GM12878 (cell line): ENCODE data around the gene PMP22. TPM values are rescaled to one million over a fixed set of nuclear protein-coding genes. Genes with fewer than 3 reads are reported as not detected.

Experiments used
- ATAC-seq: fragments of 200-7000 bp; cut with Tn5 transposase; 3 replicates; pipeline ENCODE4 v1.9.1; 2020; ENCODE audit warnings: mild to moderate bottlenecking, moderate library complexity
- BruUV-seq: library from RNA; stranded (reverse); fragments of 400-500 nt; replicated peaks from 2 replicates; lab custom pipeline; 2021; lab: Mats Ljungman, UMichigan
- CTCF ChIA-PET: fragments of 300-600 bp; sonication (Branson Sonifier 250); formaldehyde crosslinking; extraction: SDS; loops from one replicate; lab custom pipeline; 2021; ENCODE audit warnings: inconsistent platforms; lab: Yijun Ruan, JAX
- POLR2A ChIA-PET: fragments of 350-600 bp; formaldehyde crosslinking; extraction: SDS; loops from one replicate; lab custom pipeline; 2021; ENCODE audit warnings: inconsistent platforms; lab: Charles Lee
- RAD21 ChIA-PET: fragments of 300-600 bp; sonication (Branson Sonifier 250); formaldehyde crosslinking; loops from one replicate; lab custom pipeline; 2023; ENCODE audit warnings: antibody characterized with exemption; ENCODE audit not compliant: unreplicated experiment; lab: Charles Lee
- SMC1A ChIA-PET: fragments of 300-600 bp; sonication (Branson Sonifier 250); formaldehyde crosslinking; loops from one replicate; lab custom pipeline; 2023; ENCODE audit not compliant: unreplicated experiment, uncharacterized antibody; lab: Charles Lee
- DNase-seq: peaks from one replicate; pipeline ENCODE4 v3.0.0-alpha.2; 2011; ENCODE audit warnings: low read depth, low spot score
- FAIRE-seq: peaks from 3 replicates; lab custom pipeline; 2011; peaks lifted over from hg19 to GRCh38; lab: Jason Lieb, UNC
- H2AFZ ChIP-seq: 2 replicates; pipeline ENCODE4 v1.6.0; 2011; ENCODE audit warnings: low read depth, low read length, control low read depth; ENCODE audit not compliant: control insufficient read depth
- H3K27ac ChIP-seq: 2 replicates; pipeline ENCODE4 v1.5.1; 2011; ENCODE audit warnings: control low read depth; ENCODE audit not compliant: control insufficient read depth, insufficient read depth
- H3K27me3 ChIP-seq, 2 experiments: replicated peaks in 1 of 2; 2 replicates each; pipeline versions ENCODE4 v1.6.0 to v1.6.1; 2011; ENCODE audit warnings: low read length in 1 of 2; ENCODE audit not compliant: control insufficient read depth in 2 of 2, insufficient read depth in 2 of 2
- H3K36me3 ChIP-seq, 2 experiments: 2 replicates each; pipeline ENCODE4 v1.5.1; 2011; ENCODE audit warnings: low read length in 1 of 2; ENCODE audit not compliant: control insufficient read depth in 2 of 2, insufficient read depth in 2 of 2
- H3K4me1 ChIP-seq: 2 replicates; pipeline ENCODE4 v1.6.1; 2011; ENCODE audit warnings: mild to moderate bottlenecking, low read length, moderate library complexity, mixed read lengths; ENCODE audit not compliant: control insufficient read depth, insufficient read depth
- H3K4me2 ChIP-seq: 2 replicates; pipeline ENCODE4 v1.6.0; 2011; ENCODE audit warnings: control low read depth; ENCODE audit not compliant: control insufficient read depth, insufficient read depth
- H3K4me3 ChIP-seq: fragments of 200-600 bp; sonication (generic); 2 replicates; pipeline ENCODE4 v1.5.1; 2016
- H3K79me2 ChIP-seq: 2 replicates; pipeline ENCODE4 v1.6.0; 2011; ENCODE audit warnings: low read length; ENCODE audit not compliant: control insufficient read depth, insufficient read depth
- H3K9ac ChIP-seq: 2 replicates; pipeline ENCODE4 v1.8.0; 2011; ENCODE audit warnings: low read length, control low read depth, mixed read lengths; ENCODE audit not compliant: control insufficient read depth, insufficient read depth
- H3K9me3 ChIP-seq: replicated peaks from 3 replicates; pipeline ENCODE4 v1.5.1; 2011; ENCODE audit warnings: mild to moderate bottlenecking, low read length; ENCODE audit not compliant: control insufficient read depth, insufficient read depth
- H4K20me1 ChIP-seq: 2 replicates; pipeline ENCODE4 v1.6.0; 2011; ENCODE audit not compliant: control insufficient read depth, insufficient read depth
- BACH1 ChIP-seq: fragments of 450-650 bp; IDR thresholded peaks from 2 replicates; pipeline ENCODE4 v1.6.1; 2017; ENCODE audit warnings: mild to moderate bottlenecking, borderline replicate concordance
- E2F4 ChIP-seq: IDR thresholded peaks from 2 replicates; pipeline ENCODE4 v1.6.1; 2012; ENCODE audit warnings: low read depth, low read length, improper control_type of control experiment
- HDGF ChIP-seq: fragments of 450-650 bp; IDR thresholded peaks from 2 replicates; pipeline ENCODE4 v1.6.1; 2016; ENCODE audit warnings: antibody characterized with exemption
- KDM1A ChIP-seq: fragments of 200-600 bp; sonication (generic); IDR thresholded peaks from 2 replicates; pipeline ENCODE4 v1.6.1; 2016; ENCODE audit warnings: borderline replicate concordance
- MAX ChIP-seq: IDR thresholded peaks from 2 replicates; pipeline ENCODE4 v1.6.1; 2012; ENCODE audit warnings: low read depth, low read length, improper control_type of control experiment
- MTA2 ChIP-seq: fragments of 450-650 bp; IDR thresholded peaks from 2 replicates; pipeline ENCODE4 v1.6.1; 2016; ENCODE audit warnings: low read depth, mild to moderate bottlenecking, moderate library complexity
- NRF1 ChIP-seq: conservative IDR thresholded peaks from 2 replicates; pipeline ENCODE4 v1.6.1; 2011; ENCODE audit warnings: mild to moderate bottlenecking, low read depth, low read length, improper control_type of control experiment
- POLR2A ChIP-seq: IDR thresholded peaks from 2 replicates; pipeline ENCODE4 v1.6.1; 2011; ENCODE audit warnings: low read depth, mild to moderate bottlenecking, low read length
- RELB ChIP-seq: fragments of 450-650 bp; IDR thresholded peaks from 2 replicates; pipeline ENCODE4 v1.6.1; 2017; ENCODE audit warnings: low read depth, mild to moderate bottlenecking, moderate library complexity
- RUNX3 ChIP-seq: IDR thresholded peaks from 2 replicates; pipeline ENCODE4 v1.6.1; 2012; ENCODE audit warnings: low read length, inconsistent platforms
- SMAD1 ChIP-seq: fragments of 450-650 bp; IDR thresholded peaks from 2 replicates; pipeline ENCODE4 v1.6.1; 2018; ENCODE audit warnings: mild to moderate bottlenecking, low read depth; ENCODE audit not compliant: partially characterized antibody
- SMAD5 ChIP-seq: IDR thresholded peaks from 2 replicates; pipeline ENCODE4 v1.6.1; 2016; ENCODE audit warnings: antibody characterized with exemption, low read depth
- SREBF2 ChIP-seq: IDR thresholded peaks from 2 replicates; pipeline ENCODE4 v1.6.1; 2012; ENCODE audit warnings: mild to moderate bottlenecking, low read length
- TCF12 ChIP-seq: IDR thresholded peaks from 2 replicates; pipeline ENCODE4 v1.6.1; 2011; ENCODE audit warnings: low read depth, mild to moderate bottlenecking, low read length
- ZBTB4 ChIP-seq: fragments of 450-650 bp; formaldehyde crosslinking; IDR thresholded peaks from 2 replicates; pipeline ENCODE4 v1.4.0; 2022; ENCODE audit warnings: mild to moderate bottlenecking, moderate library complexity
- ZSCAN29 ChIP-seq: fragments of 450-650 bp; IDR thresholded peaks from 2 replicates; pipeline ENCODE4 v1.6.1; 2017; ENCODE audit warnings: mild to moderate bottlenecking, moderate library complexity
- WGBS: methylation state at CpG from one replicate; pipeline ENCODE4 v1.1.6; 2016; ENCODE audit warnings: low lambda C conversion rate; ENCODE audit not compliant: insufficient replicate concordance, insufficient coverage; ENCODE audit errors: missing lambda C conversion rate; 5-methylcytosine and 5-hydroxymethylcytosine counted together
- in situ Hi-C: fragments of 300-500 bp; cut with MboI; formaldehyde crosslinking; loops from 9 replicates; pipeline ENCODE4 v1.14.3; 2018; ENCODE audit warnings: mixed read lengths
- intact Hi-C: fragments of 100-400 bp; cut with micrococcal nuclease; formaldehyde crosslinking; loops from one replicate; pipeline ENCODE4 v1.14.2; 2022; ENCODE audit not compliant: unreplicated experiment
- polyA plus RNA-seq, 11 experiments: library from polyadenylated mRNA; depleted of rRNA in 4 of 11; unstranded in 6 of 11; stranded (reverse) in 5 of 11; fragments of >200 nt; fragmentation: Nextera tagmentation in 4 of 11; fragmentation: Illumina TruSeq in 1 of 11; extraction: Ambion mirVana in 4 of 11; extraction: Trizol in 1 of 11; gene quantifications; 1 replicate in 1 of 11; 2 replicates in 10 of 11; pipeline versions ENCODE4 v1.2.1 to v1.2.3, GENCODE V29; 2011 to 2016; ENCODE audit warnings: inconsistent platforms in 2 of 11, missing spikeins in 2 of 11, low read depth in 1 of 11
- total RNA-seq, 4 experiments: library from RNA; depleted of rRNA in 3 of 4; stranded (reverse); fragments of >200 nt in 3 of 4; fragmentation: Illumina TruSeq in 1 of 4; extraction: Trizol in 1 of 4; gene quantifications; 2 replicates each; pipeline versions ENCODE4 v1.2.1 to v1.2.3, GENCODE V29; 2013 to 2021

PMP22 gene
- total and polyA plus RNA-seq, 10 of the 15 experiments (the other 5 are each of a cell fraction or from before 2014, with no cell fraction given): 0.59 TPM; not detected in 9

GRCh38 chr17:15284537-15284936 lies 19.4 kb upstream of the PMP22 start:
- ChIA-PET RAD21 (no interaction called here), POLR2A (no interaction called here), CTCF (no interaction called here), SMC1A (no interaction called here)
- H3K4me1 ChIP-seq: no peaks in the 10 kb centered on the region
- DNase-seq (no peak), ATAC-seq (no peak), FAIRE-seq (no peak)
- intact Hi-C loops: no loop called here
- in situ Hi-C loops: no loop called here
- H2AFZ ChIP-seq: no peak overlapping the region
- BruUV-seq: no TSS peak
- H3K9ac ChIP-seq: no peak overlapping the region
- no peaks in the 10 kb centered on the region for H3K9me3 ChIP-seq
- H4K20me1 ChIP-seq: no peaks in the 10 kb centered on the region
- H3K4me2 ChIP-seq: no peak overlapping the region
- no peaks in the 10 kb centered on the region for H3K36me3 ChIP-seq
- no peak for TF ChIP-seq SMAD1
- TF ChIP-seq RUNX3: no peak
- TF ChIP-seq POLR2A: no peak
- no peak for TF ChIP-seq SMAD5
- TF ChIP-seq ZSCAN29: no peak
- no peak for TF ChIP-seq NRF1
- no peak for TF ChIP-seq KDM1A
- no peak for TF ChIP-seq HDGF
- TF ChIP-seq TCF12: no peak
- TF ChIP-seq MTA2: no peak
- TF ChIP-seq BACH1: no peak
- TF ChIP-seq RELB: no peak
- TF ChIP-seq ZBTB4 (CRISPR knock-in tag): no peak
- no peak for TF ChIP-seq SREBF2
- TF ChIP-seq E2F4: no peak
- no peak for TF ChIP-seq MAX
- 2% methylated on average over 2 of the region's 2 CpGs for WGBS
- no peak overlapping the region for H3K4me3 ChIP-seq
- H3K79me2 ChIP-seq: no peaks in the 10 kb centered on the region
- H3K27me3 ChIP-seq: no peaks in the 10 kb centered on the region
- H3K27ac ChIP-seq: no peak overlapping the region
